DMS79 (cell line): ENCODE data around the gene PI4KA.
A peak's percentile ranks its signal among the peaks of the same experiment; 100 is the strongest.
"Not testable (repeated sequence)": the region's sequence is repeated elsewhere in the genome, so short reads cannot be mapped to it uniquely, and the experiment has no call there.

ENCODE experiments used
- DNase-seq: peaks from one replicate; lab custom pipeline; 2025; lab: John Stamatoyannopoulos, UW

Gene PI4KA

GRCh38 chr22:20749453-20749852 lies 109.2 kb downstream of the PI4KA start:
- DNase-seq = peak; percentile 68

GRCh38 chr22:20748731-20749428 lies 109.7 kb downstream of the PI4KA start:
- no peak for DNase-seq

- no peak for DNase-seq
Measured at GRCh38 chr22:20748082-20748481, 110.5 kb downstream of the PI4KA start.

GRCh38 chr22:20747223-20747622 lies 111.4 kb downstream of the PI4KA start:
- no peak for DNase-seq

- no peak for DNase-seq
Measured at GRCh38 chr22:20746431-20747189, 112.0 kb downstream of the PI4KA start.

- no peak for DNase-seq
Measured at GRCh38 chr22:20745119-20745518, 113.5 kb downstream of the PI4KA start.

GRCh38 chr22:20744456-20744855 lies 114.2 kb downstream of the PI4KA start:
- DNase-seq = no peak

GRCh38 chr22:20742764-20743163 lies 115.8 kb downstream of the PI4KA start:
- no peak for DNase-seq

GRCh38 chr22:20741634-20742581 lies 116.7 kb downstream of the PI4KA start:
- no peak for DNase-seq

GRCh38 chr22:20741008-20741633 lies 117.5 kb downstream of the PI4KA start:
- DNase-seq = no peak

GRCh38 chr22:20740222-20740951 lies 118.2 kb downstream of the PI4KA start:
- no peak for DNase-seq

- no peak for DNase-seq
Measured at GRCh38 chr22:20738394-20739089, 120.1 kb downstream of the PI4KA start.

- not testable (repeated sequence) for DNase-seq
Measured at GRCh38 chr22:20736891-20737290, 121.7 kb downstream of the PI4KA start.

- not testable (repeated sequence) for DNase-seq
Measured at GRCh38 chr22:20735356-20736162, 123.1 kb downstream of the PI4KA start.

GRCh38 chr22:20732431-20732830 lies 126.2 kb downstream of the PI4KA start:
- not testable (repeated sequence) for DNase-seq

- no peak for DNase-seq
Measured at GRCh38 chr22:20729194-20729593, 129.4 kb downstream of the PI4KA start.

- DNase-seq = no peak
Measured at GRCh38 chr22:20728523-20729190, 130.0 kb downstream of the PI4KA start.

- DNase-seq = no peak
Measured at GRCh38 chr22:20727118-20728015, 131.2 kb downstream of the PI4KA start.
